HG02678 (cell line): ENCODE results near the gene KLHL10.
"Not testable (repeated sequence)": the region's sequence is repeated elsewhere in the genome, so short reads cannot be mapped to it uniquely, and the experiment has no call there.

Source experiments
- ATAC-seq: cut with Tn5 transposase; IDR thresholded peaks from one replicate; pipeline ENCODE4 v1.9.1; 2021; ENCODE audit warnings: mild to moderate bottlenecking, moderate library complexity; ENCODE audit not compliant: unreplicated experiment

The KLHL10 gene

DNA sequence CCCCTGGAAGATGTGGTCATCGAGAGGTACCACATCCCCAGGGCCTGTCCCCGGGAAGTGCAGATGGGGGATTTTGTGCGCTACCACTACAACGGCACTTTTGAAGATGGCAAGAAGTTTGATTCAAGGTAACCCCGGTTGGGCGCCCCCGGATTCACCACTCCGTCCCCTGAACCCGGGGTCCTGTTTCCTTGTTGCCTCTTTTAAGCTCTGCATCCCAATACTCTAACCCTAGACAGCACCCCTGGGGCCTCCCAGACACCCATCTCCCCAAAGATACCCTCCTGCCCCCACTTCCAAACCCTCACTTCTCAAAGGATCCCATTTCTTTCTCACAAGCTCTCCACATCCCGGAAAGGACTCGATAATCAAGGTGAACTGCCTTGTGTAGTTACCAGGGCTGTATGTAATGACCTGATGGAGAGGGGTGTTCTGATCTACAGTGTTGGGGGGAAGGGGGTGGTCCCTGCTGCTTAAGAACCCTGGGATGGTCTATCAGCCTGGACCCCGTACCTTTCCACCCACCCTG is 24.4 kb upstream of the KLHL10 start:
- ATAC-seq: no peak

- no peak for ATAC-seq
Measured at GRCh38 chr17:41813699-41814124, 23.9 kb upstream of the KLHL10 start.

- ATAC-seq: no peak
Measured at GRCh38 chr17:41814195-41814594, 23.4 kb upstream of the KLHL10 start.

DNA sequence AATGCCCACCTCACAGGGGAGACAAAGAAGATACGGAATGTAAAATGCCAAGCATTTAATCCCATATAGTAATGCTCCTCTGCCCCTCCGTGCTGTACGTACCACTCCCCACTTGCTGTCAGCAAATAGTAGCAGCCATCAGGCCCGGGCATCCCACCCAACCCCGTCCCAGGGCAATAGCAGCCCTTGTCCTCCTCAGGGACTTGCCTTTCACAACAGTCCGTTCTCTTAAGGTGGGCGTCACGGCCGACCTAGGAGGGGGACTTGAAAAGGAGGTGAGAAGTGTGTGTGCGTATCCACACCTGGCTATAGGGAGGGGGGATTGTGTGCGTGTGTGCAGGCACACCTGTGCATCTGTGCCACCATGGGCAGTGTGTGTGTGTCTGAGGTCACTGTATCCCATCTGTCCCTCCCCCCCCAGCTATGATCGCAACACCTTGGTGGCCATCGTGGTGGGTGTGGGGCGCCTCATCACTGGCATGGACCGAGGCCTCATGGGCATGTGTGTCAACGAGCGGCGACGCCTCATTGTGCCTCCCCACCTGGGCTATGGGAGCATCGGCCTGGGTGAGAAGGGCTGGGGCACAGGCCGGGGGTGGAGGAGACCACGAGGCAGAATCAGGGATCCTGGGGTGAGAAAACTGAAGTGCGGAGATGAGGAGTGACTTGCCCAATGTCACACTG is 20.8 kb upstream of the KLHL10 start:
- no peak for ATAC-seq

DNA sequence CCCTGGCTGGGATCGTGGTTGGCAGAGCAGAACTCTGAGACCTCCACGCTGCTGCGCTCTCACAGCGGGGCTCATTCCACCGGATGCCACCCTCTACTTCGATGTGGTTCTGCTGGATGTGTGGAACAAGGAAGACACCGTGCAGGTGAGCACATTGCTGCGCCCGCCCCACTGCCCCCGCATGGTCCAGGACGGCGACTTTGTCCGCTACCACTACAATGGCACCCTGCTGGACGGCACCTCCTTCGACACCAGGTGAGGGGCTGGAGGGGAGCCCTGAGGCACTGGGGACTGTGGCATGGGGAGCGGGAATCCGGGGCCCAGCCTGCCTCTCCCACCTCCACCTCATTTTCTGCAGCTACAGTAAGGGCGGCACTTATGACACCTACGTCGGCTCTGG is 19.6 kb upstream of the KLHL10 start:
- no peak for ATAC-seq

DNA sequence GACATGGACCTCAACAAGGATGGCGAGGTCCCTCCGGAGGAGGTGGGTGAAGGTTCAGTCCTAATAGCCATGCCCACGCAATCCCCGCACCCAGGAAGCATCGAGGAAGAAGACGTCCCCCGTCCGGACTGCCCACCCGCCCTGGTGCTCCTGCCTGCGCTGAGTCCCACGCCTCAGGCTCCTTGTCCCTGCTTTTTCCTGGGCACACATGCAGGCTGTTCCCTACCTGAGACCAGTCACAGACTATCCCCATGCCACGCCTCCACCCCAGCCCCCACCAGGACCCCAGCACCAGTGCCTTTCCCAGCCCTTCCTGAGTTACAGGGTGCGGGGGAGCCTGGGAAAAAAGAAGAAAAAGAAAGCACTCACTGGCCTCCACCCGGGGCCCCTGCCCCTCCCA is 15.8 kb upstream of the KLHL10 start:
- no peak for ATAC-seq

DNA sequence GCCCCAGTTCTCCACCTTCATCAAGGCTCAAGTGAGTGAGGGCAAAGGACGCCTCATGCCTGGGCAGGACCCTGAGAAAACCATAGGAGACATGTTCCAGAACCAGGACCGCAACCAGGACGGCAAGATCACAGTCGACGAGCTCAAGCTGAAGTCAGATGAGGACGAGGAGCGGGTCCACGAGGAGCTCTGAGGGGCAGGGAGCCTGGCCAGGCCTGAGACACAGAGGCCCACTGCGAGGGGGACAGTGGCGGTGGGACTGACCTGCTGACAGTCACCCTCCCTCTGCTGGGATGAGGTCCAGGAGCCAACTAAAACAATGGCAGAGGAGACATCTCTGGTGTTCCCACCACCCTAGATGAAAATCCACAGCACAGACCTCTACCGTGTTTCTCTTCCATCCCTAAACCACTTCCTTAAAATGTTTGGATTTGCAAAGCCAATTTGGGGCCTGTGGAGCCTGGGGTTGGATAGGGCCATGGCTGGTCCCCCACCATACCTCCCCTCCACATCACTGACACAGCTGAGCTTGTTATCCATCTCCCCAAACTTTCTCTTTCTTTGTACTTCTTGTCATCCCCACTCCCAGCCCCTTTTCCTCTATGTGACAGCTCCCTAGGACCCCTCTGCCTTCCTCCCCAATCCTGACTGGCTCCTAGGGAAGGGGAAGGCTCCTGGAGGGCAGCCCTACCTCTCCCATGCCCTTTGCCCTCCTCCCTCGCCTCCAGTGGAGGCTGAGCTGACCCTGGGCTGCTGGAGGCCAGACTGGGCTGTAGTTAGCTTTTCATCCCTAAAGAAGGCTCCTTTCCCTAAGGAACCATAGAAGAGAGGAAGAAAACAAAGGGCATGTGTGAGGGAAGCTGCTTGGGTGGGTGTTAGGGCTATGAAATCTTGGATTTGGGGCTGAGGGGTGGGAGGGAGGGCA is 15.1 kb upstream of the KLHL10 start:
- no peak for ATAC-seq

GRCh38 chr17:41823141-41823524 is 14.5 kb upstream of the KLHL10 start:
- ATAC-seq: no peak

DNA sequence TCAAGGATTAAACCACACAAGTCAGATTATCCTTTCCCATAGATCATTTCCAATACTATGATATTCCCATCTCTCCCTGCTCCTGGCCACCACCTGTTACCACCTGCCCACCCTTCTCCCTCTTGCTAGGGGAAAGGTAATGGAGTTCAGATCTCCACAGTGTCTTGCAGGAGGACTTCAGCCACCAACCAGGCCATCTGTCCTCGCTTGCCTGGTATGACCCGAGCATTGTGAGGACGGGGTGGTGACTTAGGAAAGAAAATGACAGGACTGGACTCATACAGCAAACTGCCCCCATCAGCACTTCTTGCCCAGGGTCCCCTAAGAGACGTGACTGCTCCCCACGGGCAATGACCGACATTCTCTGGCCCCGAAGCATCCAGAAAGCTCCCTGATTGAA is 14.0 kb upstream of the KLHL10 start:
- ATAC-seq: no peak

DNA sequence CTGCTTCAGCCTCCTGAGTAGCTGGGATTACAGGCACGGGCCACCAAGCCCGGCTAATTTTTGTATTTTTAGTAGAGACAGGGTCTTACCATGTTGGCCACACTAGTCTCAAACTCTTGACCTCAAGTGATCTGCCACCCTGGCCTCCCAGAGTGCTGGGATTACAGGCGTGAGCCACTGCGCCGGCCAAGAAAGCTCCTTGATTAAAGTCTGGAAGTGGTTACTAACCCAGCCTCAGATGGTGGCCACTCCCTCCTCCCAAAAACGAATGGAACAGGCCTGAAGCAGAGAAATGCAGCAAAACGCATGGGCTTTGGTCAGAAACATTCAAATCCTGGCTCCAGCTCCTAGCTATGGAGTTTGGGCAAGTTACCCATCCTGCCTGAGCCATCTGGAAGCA is 13.5 kb upstream of the KLHL10 start:
- ATAC-seq: no peak

DNA sequence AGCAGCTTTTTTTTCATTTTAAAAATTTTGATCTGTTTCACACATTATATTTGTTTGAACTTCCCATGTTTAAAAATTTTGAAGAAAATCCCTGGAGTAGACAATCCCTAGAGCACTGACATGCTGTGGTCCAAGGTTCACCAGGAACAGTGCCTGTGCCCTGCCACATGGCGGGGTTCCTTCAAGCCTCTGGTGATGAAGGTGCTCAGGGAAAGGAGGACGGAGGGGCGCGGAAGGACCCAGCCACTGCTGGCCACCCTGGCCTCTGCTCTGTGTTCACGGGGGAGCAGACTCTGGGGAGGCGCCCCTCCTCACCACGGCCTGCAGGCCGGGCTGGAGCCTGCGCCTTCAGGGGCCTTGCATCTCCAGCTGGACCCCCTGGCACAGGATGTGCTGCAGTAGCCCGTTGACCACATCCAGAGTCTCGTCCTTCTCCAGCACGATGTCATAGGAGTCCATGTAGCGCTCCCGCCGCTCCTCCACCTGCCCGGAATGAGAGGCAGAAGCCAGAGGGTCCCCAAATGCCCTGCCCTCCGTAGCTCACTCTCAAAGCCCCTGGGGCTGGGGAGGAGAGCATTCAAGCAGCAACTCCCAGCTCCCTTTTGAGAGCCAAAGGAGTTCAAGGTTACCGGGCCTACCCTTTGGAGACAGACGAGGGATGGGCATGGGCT is 12.3 kb upstream of the KLHL10 start:
- no peak for ATAC-seq

- not testable (repeated sequence) for ATAC-seq
Measured at GRCh38 chr17:41829961-41830360, 7.7 kb upstream of the KLHL10 start.

DNA sequence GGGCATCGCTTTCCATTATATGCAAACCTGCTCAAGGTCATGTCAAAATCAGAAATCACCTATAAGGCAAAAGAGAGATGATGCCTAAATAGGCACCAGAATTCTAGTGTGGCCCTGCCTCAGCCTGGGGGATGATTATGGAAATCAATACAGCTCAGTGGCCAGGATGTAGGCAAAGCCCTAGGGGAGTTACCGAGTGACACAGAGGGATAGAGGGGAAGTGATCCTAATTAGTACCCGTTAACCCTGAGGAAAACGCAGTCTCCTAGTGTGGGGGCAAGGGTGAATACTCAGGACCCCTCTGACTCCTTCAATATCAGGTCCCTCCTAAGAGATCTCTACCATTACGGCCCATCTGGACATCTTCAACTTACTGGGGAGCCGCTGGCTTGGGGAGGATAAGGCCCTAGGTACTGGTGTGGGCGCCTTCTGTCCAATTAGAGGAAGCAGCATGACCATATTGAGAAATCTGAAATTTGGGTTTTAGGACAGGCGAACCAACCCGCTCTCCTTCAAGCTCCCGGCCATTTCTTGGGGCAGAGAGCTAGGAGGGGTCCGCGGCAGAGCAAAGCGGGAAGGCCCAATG is 2.3 kb upstream of the KLHL10 start:
- peak; percentile 20 for ATAC-seq

- ATAC-seq: peak; percentile 58
Measured at GRCh38 chr17:41835800-41836549, 1.6 kb upstream of the KLHL10 start, which contains the start of gene NT5C3B. Gene NT5C3B, minus strand, starts transcription at chr17:41836232. Its CDS starts 39 bp downstream, at chr17:41836193.

GRCh38 chr17:41836550-41837196 is 952 bp upstream of the KLHL10 start:
- no peak for ATAC-seq

DNA sequence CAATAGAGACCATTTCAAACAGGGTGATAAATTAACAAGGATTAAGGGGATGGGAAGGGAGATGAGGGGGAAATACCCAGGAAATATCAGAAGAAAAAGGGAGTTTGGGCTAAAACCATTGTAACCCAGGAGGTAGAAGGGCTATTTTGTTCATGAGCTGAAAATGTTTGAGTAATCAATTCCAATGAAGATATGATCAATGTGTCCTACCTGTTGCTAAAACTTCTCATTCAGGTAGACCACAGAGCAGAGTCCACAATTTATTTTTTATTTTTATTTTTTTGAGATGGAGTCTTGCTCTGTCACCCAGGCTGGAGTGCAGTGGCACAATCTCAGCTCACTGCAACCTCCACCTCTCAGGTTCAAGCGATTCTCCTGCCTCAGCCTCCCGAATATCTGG is 1.8 kb downstream of the KLHL10 start:
- not testable (repeated sequence) for ATAC-seq

- ATAC-seq: not testable (repeated sequence)
Measured at GRCh38 chr17:41840781-41841180, 3.2 kb downstream of the KLHL10 start.

- ATAC-seq: no peak
Measured at GRCh38 chr17:41844971-41845370, 7.3 kb downstream of the KLHL10 start.

- no peak for ATAC-seq
Measured at GRCh38 chr17:41848788-41849187, 11.2 kb downstream of the KLHL10 start.
